ENCODE results near the gene PLXNA1. TPM values are rescaled to one million over a fixed set of nuclear protein-coding genes. Genes with fewer than 3 reads are reported as not detected.

PLXNA1 gene
- total and polyA plus RNA-seq, 12 donors: 14.3 to 29.7 (median 24.1) TPM

DNA sequence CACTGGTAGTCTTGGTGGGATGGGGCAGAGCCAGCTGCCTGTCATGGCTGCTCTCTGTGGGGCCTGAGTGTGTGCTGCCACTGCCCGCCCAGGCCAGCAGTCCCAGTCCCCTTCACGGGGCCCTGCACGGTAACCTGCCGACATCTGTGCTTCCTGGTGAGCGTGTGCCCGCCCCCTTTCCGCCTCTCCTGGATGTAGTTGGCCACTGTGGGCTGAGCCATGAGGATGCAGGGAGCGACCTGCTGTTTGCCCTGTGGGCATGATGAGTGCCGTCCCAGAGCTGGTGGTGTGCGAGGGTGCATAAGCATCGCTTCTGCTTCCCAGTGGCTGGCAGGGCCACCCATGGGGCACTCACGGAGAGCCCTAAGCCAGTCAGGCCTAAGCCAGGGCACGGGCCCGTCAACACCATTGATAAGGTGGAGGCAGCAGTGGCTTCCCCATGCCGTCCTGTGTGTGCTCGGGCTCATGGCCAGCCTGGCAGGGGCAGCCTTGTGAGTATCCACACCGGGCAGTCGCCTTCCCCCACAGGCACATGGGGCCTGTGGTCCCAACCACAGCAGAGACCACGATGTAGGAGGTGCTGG, 14.6 kb downstream of the PLXNA1 start:
- Histone ChIP-seq H3K4me3 (no peak overlapping the region), H3K9me3 (no peaks in the 10 kb centered on the region), H3K4me1 (peaks cover 27 to 99% (median 64%) of the 10 kb centered on the region in 9 donors), H3K36me3 (no peaks in the 10 kb centered on the region), H3K27me3 (no peaks in the 10 kb centered on the region), H3K27ac (no peak overlapping the region)
- intact Hi-C loops (cut with DNase I): loop anchor here in 4 of 10 donors (5.0 to 10.0 kb wide), 4 partner anchors 177 to 457 kb away; no protein-coding TSS in a partner anchor
- peak; percentile 43 to 62 for DNase-seq
- TF ChIP-seq, protein P1, sequence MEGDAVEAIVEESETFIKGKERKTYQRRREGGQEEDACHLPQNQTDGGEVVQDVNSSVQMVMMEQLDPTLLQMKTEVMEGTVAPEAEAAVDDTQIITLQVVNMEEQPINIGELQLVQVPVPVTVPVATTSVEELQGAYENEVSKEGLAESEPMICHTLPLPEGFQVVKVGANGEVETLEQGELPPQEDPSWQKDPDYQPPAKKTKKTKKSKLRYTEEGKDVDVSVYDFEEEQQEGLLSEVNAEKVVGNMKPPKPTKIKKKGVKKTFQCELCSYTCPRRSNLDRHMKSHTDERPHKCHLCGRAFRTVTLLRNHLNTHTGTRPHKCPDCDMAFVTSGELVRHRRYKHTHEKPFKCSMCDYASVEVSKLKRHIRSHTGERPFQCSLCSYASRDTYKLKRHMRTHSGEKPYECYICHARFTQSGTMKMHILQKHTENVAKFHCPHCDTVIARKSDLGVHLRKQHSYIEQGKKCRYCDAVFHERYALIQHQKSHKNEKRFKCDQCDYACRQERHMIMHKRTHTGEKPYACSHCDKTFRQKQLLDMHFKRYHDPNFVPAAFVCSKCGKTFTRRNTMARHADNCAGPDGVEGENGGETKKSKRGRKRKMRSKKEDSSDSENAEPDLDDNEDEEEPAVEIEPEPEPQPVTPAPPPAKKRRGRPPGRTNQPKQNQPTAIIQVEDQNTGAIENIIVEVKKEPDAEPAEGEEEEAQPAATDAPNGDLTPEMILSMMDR (IDR thresholded peaks at IDR 0.05): no peak
- WGBS, 2 donors: 50 to 75% methylated on average over 19 of the region's 19 CpGs
- peak in 7 of 8 donors; percentile 4 to 63 (median 34) for ATAC-seq

DNA sequence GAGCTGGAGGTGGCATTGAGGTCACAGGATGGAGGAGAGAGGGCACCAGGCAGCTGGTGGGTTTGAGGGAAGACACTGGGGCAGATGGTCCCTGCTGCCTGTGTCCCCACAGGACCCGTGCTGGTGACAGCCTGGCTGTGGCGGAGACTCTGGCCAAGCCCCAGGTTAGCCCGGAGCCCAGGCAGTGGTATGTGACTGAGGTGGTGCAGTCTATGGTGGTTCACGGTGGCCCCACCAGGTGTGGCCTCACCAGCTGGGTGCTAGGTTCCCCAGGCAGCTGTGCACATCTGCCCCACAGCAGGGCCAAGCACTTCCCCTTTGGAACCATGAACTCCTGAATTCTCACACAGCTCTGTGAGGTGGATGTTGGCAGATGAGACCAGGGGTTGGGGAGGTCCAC, 15.4 kb downstream of the PLXNA1 start:
- no peaks in the 10 kb centered on the region for H3K36me3 ChIP-seq
- no peaks in the 10 kb centered on the region for H3K9me3 ChIP-seq
- DNase-seq (no peak), ATAC-seq (no peak)
- TF ChIP-seq, protein P1 (IDR thresholded peaks at IDR 0.05): no peak
- intact Hi-C loops (cut with DNase I): loop anchor here in 4 of 10 donors (5.0 to 10.0 kb wide), 4 partner anchors 176 to 456 kb away; no protein-coding TSS in a partner anchor
- H3K4me3 ChIP-seq: no peak overlapping the region
- 65 to 78% methylated on average over 4 of the region's 4 CpGs for WGBS, 2 donors
- H3K4me1 ChIP-seq: peaks cover 24 to 99% (median 62%) of the 10 kb centered on the region in 9 donors
- no peaks in the 10 kb centered on the region for H3K27me3 ChIP-seq
- H3K27ac ChIP-seq: no peak overlapping the region

DNA sequence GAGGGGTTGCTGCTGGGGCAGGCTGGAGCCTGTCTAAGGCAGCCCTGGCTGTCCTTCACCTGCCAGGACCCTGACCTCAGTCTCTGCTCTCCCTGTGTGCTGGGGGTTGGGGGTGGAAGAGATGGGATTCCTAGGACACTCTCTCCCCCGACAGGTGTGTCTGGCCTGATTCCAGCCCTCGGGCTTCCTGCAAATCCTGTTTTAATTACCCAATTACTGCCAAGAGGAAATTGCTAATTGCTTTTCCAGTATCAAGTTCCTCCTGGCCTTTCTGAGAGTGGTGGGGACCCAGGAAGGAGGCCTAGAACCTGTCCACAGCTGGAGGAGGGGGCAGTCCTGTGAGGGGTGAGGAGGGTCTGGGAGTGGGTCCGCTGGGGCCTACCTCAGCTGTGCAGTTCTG, 15.8 kb downstream of the PLXNA1 start:
- no peak for DNase-seq
- WGBS, 2 donors: 50 to 62% methylated on average over 3 of the region's 3 CpGs
- H3K27me3 ChIP-seq: no peaks in the 10 kb centered on the region
- no peak overlapping the region for H3K27ac ChIP-seq
- peaks cover 21 to 97% (median 58%) of the 10 kb centered on the region in 9 donors for H3K4me1 ChIP-seq
- ATAC-seq: no peak
- H3K9me3 ChIP-seq: no peaks in the 10 kb centered on the region
- no peaks in the 10 kb centered on the region for H3K36me3 ChIP-seq
- TF ChIP-seq, protein P1 (IDR thresholded peaks at IDR 0.05): no peak
- intact Hi-C loops (cut with DNase I): loop anchor here in 4 of 10 donors (5.0 to 10.0 kb wide), 4 partner anchors 176 to 456 kb away; no protein-coding TSS in a partner anchor
- H3K4me3 ChIP-seq: no peak overlapping the region

DNA sequence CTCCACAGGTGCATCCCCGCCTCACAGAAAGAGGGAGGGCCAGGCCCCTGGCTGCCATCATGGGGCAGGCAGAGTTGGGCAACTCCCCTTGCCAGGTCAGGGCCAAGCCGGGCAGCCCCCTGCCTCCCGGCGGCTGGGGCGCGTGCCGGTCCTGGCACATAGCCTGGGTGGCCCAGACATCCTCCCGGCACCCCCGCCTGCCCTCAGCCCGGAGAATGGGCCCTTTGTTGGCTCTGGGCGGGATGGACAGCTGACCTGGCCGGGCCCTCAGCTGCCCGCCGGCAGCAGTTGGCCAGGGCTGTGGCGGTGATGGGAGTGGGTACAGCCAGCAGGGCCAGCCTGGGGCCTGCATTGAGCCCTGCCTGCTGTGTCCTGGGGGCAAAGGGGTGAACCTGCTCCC, 16.5 kb downstream of the PLXNA1 start:
- intact Hi-C loops (cut with DNase I): loop anchor here in 4 of 10 donors (5.0 to 10.0 kb wide), 4 partner anchors 175 to 455 kb away; no protein-coding TSS in a partner anchor
- 81 to 85% methylated on average over 15 of the region's 15 CpGs for WGBS, 2 donors
- Histone ChIP-seq H3K36me3 (no peaks in the 10 kb centered on the region), H3K27ac (no peak overlapping the region), H3K27me3 (no peaks in the 10 kb centered on the region), H3K9me3 (no peaks in the 10 kb centered on the region), H3K4me3 (no peak overlapping the region), H3K4me1 (peaks cover 16 to 90% (median 52%) of the 10 kb centered on the region in 9 donors)
- ATAC-seq (no peak), DNase-seq (no peak)
- TF ChIP-seq, protein P1 (IDR thresholded peaks at IDR 0.05): no peak

Data from heart right ventricle (tissue), 16 donors.